Erythroblast (primary cell): ENCODE data around the gene SSTR3.
"Not testable (repeated sequence)": the region's sequence is repeated elsewhere in the genome, so short reads cannot be mapped to it uniquely, and the experiment has no call there.

Experiments used
- DNase-seq, 2 experiments: peaks; one replicate each; lab custom pipeline; 2025; lab: John Stamatoyannopoulos, UW
- GATA1 ChIP-seq: IDR thresholded peaks from 2 replicates; pipeline ENCODE4 v1.6.1; 2011; ENCODE audit warnings: low read depth, mild to moderate bottlenecking, control low read depth, low read length, moderate library complexity
- POLR2A ChIP-seq: IDR thresholded peaks from 2 replicates; pipeline ENCODE4 v1.6.1; 2011; ENCODE audit warnings: mild to moderate bottlenecking, low read length

The SSTR3 gene

DNA sequence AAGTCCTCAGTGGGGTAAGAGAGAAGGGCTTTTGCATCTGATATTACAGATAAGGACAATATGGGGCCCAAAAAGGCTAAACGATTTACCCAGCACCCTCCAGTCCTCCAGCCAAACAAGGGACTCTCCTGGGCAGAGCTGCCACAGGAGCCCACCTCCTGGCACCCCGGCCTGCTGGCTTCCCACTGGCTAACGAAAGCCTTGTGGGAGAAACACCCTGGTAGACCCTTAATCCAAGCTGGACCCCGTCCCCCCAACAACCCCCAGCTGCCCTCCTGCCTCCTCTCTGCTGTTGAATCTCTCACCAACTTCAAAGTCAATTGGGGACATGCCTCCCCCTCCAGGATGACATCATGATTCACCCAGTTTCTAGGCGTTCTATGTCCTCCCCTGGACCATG is 35.1 kb downstream of the SSTR3 start:
- TF ChIP-seq GATA1 (no peak), POLR2A (no peak)
- DNase-seq = no peak

DNA sequence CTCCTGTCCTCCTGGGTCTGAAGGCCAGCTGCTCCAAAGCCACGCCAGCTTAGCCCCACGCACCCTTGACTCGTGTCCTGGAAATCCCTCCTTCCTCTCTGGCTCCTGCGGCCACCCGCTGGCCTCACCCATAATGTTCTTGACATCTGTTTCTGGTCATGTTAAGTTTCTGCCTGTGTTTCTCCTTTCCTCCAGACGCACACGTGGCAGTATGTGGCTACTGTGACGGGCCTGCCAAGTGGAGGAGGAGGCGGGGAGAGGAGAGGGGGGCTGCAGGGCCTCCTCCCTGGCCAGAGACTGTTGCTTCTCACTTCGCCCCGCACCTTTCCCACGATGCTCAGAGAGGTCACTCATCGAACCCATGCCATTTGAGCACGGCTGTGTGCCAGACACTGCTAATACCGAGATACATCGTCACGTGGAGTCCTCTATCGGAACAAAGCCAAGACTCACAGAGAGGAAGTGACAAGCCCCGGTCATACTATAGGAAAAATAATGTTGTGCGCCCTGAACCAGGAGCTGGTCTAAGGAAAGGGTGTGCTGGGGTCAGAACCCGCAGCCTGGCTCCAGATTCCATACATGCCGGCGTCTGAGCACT is 35.7 kb downstream of the SSTR3 start:
- no peak for TF ChIP-seq GATA1
- no peak for TF ChIP-seq POLR2A
- peak; percentile 27 to 47 for DNase-seq

GRCh38 chr22:37175414-37176281 is 36.6 kb downstream of the SSTR3 start:
- DNase-seq = no peak
- TF ChIP-seq POLR2A (no peak), GATA1 (no peak)

- TF ChIP-seq POLR2A (no peak), GATA1 (no peak)
- DNase-seq = peak in 1 of 2 experiments; percentile 23
Observed at GRCh38 chr22:37174964-37175363, 37.3 kb downstream of the SSTR3 start.

GRCh38 chr22:37173709-37174108 is 38.6 kb downstream of the SSTR3 start:
- TF ChIP-seq POLR2A (no peak), GATA1 (no peak)
- DNase-seq = no peak

DNA sequence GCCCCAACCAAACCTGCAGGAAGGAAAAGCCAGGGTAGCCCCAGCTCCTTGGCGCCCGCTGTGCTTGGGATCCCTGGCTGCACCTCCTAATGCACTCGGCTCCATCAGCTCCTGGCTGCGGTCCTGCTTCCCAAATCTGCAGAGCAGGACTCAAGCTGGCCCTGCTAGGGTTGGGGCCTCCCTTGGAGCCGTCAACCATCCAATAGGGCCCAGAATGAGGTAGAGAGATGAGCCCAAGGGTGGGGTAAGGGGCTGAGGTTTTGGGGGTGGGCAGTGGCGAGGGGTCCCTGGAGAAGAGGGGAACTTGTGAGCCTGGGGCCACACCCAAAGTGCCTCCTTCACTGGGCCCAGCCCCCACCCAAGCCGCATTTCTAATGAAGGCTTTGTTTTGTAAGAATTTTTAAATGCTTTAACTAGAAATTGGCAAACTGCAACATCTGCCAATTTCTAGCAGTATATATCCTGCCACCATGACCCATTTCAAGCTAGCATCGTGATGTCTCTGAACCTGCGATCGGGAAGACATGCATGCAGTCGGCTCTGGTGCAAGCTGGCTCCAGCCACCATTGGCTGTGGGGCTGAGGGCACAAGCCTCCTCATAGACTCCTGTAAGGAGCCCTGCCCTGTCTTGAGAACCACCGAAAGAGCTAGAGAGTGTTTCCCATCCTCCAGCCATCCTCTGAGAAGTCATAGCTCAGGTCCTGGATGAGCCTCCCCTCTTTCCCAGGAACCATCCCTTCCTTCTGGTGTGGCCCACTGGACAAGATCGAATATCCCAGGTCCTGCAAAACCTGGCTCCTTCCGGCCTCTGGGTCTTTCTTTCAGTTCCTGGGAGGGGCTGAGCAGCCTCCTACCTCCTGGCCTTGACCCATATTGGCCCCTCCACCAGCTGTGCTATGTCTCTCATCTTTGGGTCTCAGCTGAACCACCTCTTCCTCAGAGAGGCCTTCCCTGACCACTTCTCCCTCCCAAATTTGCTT is 39.7 kb downstream of the SSTR3 start:
- no peak for TF ChIP-seq GATA1
- no peak for TF ChIP-seq POLR2A
- no peak for DNase-seq

DNA sequence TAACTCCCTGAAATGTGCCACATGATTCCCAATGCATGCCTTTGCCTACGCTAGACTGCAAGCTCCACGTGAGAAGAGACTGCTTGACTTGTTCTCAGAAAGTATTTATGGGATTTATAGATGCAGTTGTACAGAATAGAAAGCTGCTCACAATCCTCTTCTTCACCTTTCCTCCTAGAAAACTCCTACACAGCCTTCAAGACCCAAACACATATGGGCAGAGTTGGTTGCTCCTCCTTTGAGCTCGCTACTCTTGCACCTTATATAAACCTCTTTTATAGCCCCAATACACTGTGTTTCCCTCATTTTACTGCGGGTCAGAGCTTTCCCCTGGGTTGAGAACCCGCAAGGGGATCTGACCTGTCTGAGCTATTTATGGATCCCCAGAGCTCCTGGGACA is 40.6 kb downstream of the SSTR3 start:
- no peak for DNase-seq

DNA sequence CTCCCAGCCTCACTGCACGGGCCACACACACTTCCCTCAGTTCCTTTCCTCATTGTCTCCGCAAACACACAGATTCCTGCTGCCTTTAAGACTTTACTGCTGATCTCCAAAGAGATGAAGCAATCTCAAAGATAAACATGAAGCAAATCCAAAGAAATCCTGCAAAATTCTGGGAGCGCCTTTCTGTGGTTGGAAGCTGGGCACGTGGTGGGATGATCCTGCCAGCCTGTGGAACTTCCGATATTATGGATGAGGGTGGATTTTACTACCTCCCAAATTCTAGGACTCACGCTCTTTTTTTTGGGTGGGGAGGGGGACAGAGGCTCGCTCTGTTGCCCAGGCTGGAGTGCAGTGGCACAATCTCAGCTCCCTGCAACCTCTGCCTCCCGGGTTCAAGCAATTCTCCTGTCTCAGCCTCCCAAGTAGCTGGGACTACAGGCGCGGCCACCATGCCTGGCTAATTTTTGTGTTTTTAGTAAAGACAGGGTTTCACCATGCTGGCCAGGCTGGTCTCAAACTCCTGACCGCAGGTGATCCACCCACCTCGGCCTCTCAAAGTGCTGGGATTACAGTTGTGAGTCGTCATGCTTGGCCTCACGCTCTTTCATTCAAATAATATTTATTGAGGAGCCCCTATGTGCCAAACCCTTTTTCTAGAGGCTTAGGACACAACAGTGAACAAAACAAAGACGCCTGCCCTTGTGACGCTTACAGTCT is 41.4 kb downstream of the SSTR3 start:
- DNase-seq = not testable (repeated sequence)

More for the DNA sequence above, 40.6 kb downstream of the SSTR3 start:
- TF ChIP-seq POLR2A (no peak), GATA1 (no peak)

DNA sequence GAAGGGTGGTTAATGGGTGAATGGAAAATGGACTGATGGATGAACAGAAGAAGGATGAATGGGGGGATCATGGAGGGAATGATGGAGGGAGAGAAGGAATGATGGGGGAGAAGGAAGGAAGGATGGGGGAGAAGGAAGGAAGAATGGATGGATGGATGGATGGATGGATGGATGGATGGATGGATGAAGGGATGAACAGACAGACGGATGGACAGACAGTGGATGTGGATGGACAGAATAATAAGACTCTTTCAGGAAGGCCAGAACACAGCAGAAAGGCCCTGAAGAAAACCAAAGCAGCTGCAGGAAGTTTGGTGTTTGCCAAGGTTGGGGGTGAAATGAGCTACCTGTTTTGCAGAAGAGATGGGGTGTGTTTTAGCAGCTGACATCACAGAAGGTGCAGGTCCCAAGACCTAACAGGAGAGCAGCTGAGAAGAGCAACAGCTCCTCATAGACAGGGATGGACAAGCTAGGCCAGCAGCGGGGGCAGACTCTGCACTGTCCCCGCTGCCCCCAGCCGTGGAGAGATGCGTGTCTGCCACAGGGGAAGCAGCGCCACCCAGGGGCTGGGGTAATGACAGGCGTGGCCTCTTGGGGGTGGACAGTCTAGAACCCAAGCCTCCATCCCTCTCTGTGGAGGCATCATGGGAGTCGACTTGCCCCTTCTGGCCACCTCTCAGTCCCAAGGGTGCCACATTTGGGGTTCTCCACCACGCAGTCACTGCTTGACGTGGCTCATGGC is 42.2 kb downstream of the SSTR3 start:
- TF ChIP-seq GATA1 = no peak
- no peak for TF ChIP-seq POLR2A
- DNase-seq = no peak

- TF ChIP-seq GATA1 (no peak), POLR2A (no peak)
- DNase-seq = no peak
Observed at GRCh38 chr22:37169406-37169805, 42.9 kb downstream of the SSTR3 start.

GRCh38 chr22:37167981-37168647 is 44.2 kb downstream of the SSTR3 start:
- no peak for TF ChIP-seq GATA1
- TF ChIP-seq POLR2A = no peak
- no peak for DNase-seq
